ENCODE results near the gene CABP2.

DNA sequence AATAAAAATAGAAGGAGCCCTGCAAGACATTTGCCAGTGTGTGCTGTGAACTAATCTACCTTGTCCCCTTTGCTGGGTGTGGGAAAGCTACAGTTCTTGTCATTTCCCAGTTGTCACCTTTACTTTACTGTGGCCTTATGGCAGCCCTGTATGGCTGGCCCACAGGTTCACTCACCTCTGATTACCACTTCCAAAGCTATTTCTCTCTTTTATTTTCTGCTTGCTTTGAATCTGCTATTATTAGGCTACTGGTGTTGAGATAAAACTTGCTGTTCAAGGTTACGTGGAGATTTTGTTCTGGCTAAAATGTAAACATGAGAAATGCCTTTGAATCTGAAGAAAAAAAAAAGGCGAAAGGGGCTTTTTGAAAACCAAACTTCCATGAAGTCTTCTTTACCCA is 9.6 kb upstream of the CABP2 start:
- TF ChIP-seq CTCF (IDR thresholded peaks at IDR 0.05 in 4 of 5, conservative IDR thresholded peaks at IDR 0.05 in 1 of 5), result no peak
- no peak for TF ChIP-seq POLR2A (IDR thresholded peaks at IDR 0.05)
